Measurements from ENCODE around the gene FYN. TPM values are rescaled to one million over a fixed set of nuclear protein-coding genes. Genes with fewer than 3 reads are reported as not detected.

Gene FYN
- total and polyA plus RNA-seq, 2 of the 8 experiments (the other 6 are each of a cell fraction or from before 2014, with no cell fraction given), result 46.8 to 97.2 TPM

- TF ChIP-seq CHD7 (IDR thresholded peaks at IDR 0.05; ENCODE audit: insufficient replicate concordance, low read length), result no peak
These were observed 71.2 kb downstream of the FYN start (continued) for GRCh38 chr6:111802015-111802414.
